Fibroblast of villous mesenchyme (primary cell): Measurements from ENCODE around the gene EMC10. TPM values are rescaled to one million over a fixed set of nuclear protein-coding genes. Genes with fewer than 3 reads are reported as not detected.
A peak's percentile ranks its signal among the peaks of the same experiment; 100 is the strongest.

Source experiments
- DNase-seq: peaks from one replicate; pipeline ENCODE4 v3.0.0-alpha.2; 2010; ENCODE audit warnings: low read depth
- H3K4me3 ChIP-seq: 2 replicates; pipeline ENCODE4 v1.5.1; 2011; ENCODE audit warnings: low read depth, mild to moderate bottlenecking, low read length
- CTCF ChIP-seq: IDR thresholded peaks from 2 replicates; pipeline ENCODE4 v1.5.1; 2012; ENCODE audit warnings: low read depth, mild to moderate bottlenecking, low read length; ENCODE audit not compliant: insufficient read depth
- total RNA-seq: library from RNA; depleted of rRNA; stranded (reverse); fragments of >200 nt; gene quantifications from 2 replicates; pipeline ENCODE4 v1.2.3, GENCODE V29; 2012

Gene EMC10
- total RNA-seq, 1 donor, result 40.6 TPM

GRCh38 chr19:50477751-50478515, 1.6 kb downstream of the EMC10 start:
- TF ChIP-seq CTCF, result no peak
- no peak for DNase-seq
- H3K4me3 ChIP-seq, result no peak overlapping the region

- TF ChIP-seq CTCF, result peak; percentile 62
Measured at GRCh38 chr19:50478901-50479715, 2.8 kb downstream of the EMC10 start.

GRCh38 chr19:50479761-50480251, 3.5 kb downstream of the EMC10 start:
- H3K4me3 ChIP-seq, result no peak overlapping the region
- no peak for DNase-seq
- no peak for TF ChIP-seq CTCF

More at GRCh38 chr19:50478901-50479715, 2.8 kb downstream of the EMC10 start:
- H3K4me3 ChIP-seq, result no peak overlapping the region
- peak; percentile 42 for DNase-seq

GRCh38 chr19:50480281-50481111, 4.2 kb downstream of the EMC10 start:
- no peak overlapping the region for H3K4me3 ChIP-seq
- TF ChIP-seq CTCF, result no peak
- no peak for DNase-seq

GRCh38 chr19:50481351-50482149, 5.2 kb downstream of the EMC10 start:
- H3K4me3 ChIP-seq, result no peak overlapping the region
- DNase-seq, result no peak
- no peak for TF ChIP-seq CTCF
